Liver (tissue), 3 donors: ENCODE results near the gene FGG.

Source experiments
- GABPA ChIP-seq, 2 donors: IDR thresholded peaks in 1 of 2; conservative IDR thresholded peaks in 1 of 2; 2 replicates each; pipeline ENCODE4 v1.6.1; 2016; ENCODE audit warnings: antibody characterized with exemption in 2 of 2, mild to moderate bottlenecking in 1 of 2, moderate library complexity in 1 of 2
- JUND ChIP-seq, 2 donors: IDR thresholded peaks; 2 replicates each; pipeline ENCODE4 v1.6.1; 2016; ENCODE audit warnings: antibody characterized with exemption in 2 of 2
- TF ChIP-seq, protein P1 (sequence below): fragments of 150-350 bp; IDR thresholded peaks from 2 replicates; pipeline ENCODE4 v1.5.1; 2017; ENCODE audit warnings: improper control_type of control experiment, low read depth, low read length; ENCODE audit not compliant: missing input control
- TF ChIP-seq, protein P2 (sequence below): IDR thresholded peaks from 2 replicates; pipeline ENCODE4 v1.6.1; 2016; ENCODE audit warnings: antibody characterized with exemption, mild to moderate bottlenecking
- donor health status: healthy.
- donor health status: healthy.

DNA sequence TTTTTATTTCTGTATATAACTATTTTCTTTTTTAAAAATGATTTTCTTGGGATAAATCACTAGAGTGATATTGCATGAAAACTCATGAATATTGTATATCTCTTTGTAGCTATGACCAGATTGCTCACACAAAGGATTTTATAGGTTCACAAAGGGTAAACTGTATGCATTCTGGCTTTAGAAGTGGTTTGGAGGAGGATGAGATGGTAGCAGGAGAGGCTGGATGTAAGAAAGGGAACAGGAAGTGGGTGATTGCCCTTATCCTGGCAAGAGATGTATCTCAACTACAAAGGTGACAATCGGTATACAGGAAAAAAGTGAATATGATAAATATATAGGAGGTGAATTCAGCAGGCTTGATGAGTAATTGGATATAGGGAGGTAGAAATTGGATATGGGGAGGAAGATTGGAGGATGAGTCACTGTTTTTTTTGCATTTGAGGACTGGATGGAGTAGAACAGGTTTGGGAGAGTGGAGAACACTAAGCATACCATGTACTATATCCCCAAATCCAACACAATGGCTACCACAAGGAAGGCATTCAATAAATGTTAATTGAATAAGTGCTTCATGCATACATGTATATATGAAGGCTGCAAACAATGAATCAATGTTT lies 9.9 kb downstream of the FGG start:
- TF ChIP-seq, protein P1, sequence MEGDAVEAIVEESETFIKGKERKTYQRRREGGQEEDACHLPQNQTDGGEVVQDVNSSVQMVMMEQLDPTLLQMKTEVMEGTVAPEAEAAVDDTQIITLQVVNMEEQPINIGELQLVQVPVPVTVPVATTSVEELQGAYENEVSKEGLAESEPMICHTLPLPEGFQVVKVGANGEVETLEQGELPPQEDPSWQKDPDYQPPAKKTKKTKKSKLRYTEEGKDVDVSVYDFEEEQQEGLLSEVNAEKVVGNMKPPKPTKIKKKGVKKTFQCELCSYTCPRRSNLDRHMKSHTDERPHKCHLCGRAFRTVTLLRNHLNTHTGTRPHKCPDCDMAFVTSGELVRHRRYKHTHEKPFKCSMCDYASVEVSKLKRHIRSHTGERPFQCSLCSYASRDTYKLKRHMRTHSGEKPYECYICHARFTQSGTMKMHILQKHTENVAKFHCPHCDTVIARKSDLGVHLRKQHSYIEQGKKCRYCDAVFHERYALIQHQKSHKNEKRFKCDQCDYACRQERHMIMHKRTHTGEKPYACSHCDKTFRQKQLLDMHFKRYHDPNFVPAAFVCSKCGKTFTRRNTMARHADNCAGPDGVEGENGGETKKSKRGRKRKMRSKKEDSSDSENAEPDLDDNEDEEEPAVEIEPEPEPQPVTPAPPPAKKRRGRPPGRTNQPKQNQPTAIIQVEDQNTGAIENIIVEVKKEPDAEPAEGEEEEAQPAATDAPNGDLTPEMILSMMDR = no peak
- TF ChIP-seq, protein P2, sequence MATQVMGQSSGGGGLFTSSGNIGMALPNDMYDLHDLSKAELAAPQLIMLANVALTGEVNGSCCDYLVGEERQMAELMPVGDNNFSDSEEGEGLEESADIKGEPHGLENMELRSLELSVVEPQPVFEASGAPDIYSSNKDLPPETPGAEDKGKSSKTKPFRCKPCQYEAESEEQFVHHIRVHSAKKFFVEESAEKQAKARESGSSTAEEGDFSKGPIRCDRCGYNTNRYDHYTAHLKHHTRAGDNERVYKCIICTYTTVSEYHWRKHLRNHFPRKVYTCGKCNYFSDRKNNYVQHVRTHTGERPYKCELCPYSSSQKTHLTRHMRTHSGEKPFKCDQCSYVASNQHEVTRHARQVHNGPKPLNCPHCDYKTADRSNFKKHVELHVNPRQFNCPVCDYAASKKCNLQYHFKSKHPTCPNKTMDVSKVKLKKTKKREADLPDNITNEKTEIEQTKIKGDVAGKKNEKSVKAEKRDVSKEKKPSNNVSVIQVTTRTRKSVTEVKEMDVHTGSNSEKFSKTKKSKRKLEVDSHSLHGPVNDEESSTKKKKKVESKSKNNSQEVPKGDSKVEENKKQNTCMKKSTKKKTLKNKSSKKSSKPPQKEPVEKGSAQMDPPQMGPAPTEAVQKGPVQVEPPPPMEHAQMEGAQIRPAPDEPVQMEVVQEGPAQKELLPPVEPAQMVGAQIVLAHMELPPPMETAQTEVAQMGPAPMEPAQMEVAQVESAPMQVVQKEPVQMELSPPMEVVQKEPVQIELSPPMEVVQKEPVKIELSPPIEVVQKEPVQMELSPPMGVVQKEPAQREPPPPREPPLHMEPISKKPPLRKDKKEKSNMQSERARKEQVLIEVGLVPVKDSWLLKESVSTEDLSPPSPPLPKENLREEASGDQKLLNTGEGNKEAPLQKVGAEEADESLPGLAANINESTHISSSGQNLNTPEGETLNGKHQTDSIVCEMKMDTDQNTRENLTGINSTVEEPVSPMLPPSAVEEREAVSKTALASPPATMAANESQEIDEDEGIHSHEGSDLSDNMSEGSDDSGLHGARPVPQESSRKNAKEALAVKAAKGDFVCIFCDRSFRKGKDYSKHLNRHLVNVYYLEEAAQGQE = no peak
- TF ChIP-seq GABPA (IDR thresholded peaks at IDR 0.05 in 1 of 2, conservative IDR thresholded peaks at IDR 0.05 in 1 of 2) (no peak), JUND (IDR thresholded peaks at IDR 0.05) (peak; percentile 26 to 83)
